Adipose tissue (tissue), 3 donors: ENCODE data around the gene OCLN. TPM values are rescaled to one million over a fixed set of nuclear protein-coding genes. Genes with fewer than 3 reads are reported as not detected.
"Not testable (repeated sequence)": the region's sequence is repeated elsewhere in the genome, so short reads cannot be mapped to it uniquely, and the experiment has no call there.

Source experiments
- H3K27ac ChIP-seq: one replicate; pipeline ENCODE4 v1.5.1; 2013; ENCODE audit warnings: low read depth, low read length
- WGBS, 3 donors: extraction: QIAGEN DNeasy Blood & Tissue Kit; methylation state at CpG; one replicate each; pipeline ENCODE4 v1.1.7; 2013; 5-methylcytosine and 5-hydroxymethylcytosine counted together
- polyA plus RNA-seq, 3 donors: library from polyadenylated mRNA; stranded (reverse); fragments of 200-250 nt; gene quantifications; one replicate each; pipeline ENCODE4 v1.2.3, GENCODE V29; 2013
- donor health status: healthy with polysubstance abuse.
- donor health status: Bipolar disorder and iron deficiency.
- donor health status: healthy.

OCLN gene, protein sequence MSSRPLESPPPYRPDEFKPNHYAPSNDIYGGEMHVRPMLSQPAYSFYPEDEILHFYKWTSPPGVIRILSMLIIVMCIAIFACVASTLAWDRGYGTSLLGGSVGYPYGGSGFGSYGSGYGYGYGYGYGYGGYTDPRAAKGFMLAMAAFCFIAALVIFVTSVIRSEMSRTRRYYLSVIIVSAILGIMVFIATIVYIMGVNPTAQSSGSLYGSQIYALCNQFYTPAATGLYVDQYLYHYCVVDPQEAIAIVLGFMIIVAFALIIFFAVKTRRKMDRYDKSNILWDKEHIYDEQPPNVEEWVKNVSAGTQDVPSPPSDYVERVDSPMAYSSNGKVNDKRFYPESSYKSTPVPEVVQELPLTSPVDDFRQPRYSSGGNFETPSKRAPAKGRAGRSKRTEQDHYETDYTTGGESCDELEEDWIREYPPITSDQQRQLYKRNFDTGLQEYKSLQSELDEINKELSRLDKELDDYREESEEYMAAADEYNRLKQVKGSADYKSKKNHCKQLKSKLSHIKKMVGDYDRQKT
- 10 to 100 TPM in 1 of 3 donors, 1 to 10 TPM in 2; 1.5 to 16.5 (median 2.1) TPM for polyA plus RNA-seq

DNA sequence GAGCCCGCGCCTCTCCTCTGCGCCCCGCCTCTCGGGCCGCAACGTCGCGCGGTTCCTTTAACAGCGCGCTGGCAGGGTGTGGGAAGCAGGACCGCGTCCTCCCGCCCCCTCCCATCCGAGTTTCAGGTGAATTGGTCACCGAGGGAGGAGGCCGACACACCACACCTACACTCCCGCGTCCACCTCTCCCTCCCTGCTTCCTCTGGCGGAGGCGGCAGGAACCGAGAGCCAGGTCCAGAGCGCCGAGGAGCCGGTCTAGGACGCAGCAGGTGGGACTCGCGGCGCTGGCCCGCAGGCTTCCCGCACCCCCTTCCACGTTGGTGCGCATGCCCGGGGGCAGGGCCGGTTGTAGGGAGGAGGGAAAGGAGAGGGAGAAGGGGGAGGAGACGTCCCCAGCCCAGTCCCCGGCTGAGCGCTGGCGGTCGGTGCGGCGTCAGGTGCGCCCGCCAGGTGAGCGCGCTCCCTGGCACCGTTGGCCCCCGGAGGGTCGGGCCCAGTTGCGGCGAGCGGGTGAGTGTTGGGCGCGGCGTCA is at the start of gene OCLN:
TSS of gene OCLN (plus strand) at position 400 of the 532 bp plus-strand sequence. CDS start 11,455 bp downstream, outside the sequence.
- WGBS, 3 donors = 1% methylated on average over 43 to 56 of the region's 56 CpGs
- H3K27ac ChIP-seq = no peak within 1 kb of the TSS

DNA sequence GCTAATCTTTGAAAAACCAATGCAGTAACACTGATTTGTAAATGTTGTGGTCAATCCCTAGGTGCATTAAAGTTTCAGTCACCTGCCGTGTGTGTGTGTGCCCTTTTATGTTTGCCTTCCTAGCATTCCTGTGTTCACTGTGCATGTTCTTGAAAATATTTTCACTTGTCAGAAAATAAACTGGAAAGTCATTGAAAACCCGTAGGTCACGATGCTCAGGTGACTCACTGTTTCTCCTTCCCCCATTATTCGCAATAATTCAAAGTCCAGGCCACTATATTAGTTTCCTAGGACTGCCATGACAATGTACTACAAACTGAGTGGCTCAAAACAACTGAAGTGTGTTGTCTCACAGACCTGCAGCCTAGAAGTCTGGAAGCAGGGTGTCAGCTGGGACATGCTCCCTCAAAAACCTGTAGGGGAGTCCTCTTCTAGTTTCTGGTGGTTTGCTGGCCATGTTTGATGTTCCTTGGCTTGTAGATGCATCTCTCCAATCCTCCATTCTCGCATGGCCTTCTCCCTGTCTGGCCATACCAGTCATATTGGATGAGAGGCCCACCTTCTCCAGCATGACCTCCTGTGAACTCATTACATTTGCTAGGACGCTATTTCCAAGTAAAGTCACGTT is 48.3 kb upstream of the OCLN start:
- H3K27ac ChIP-seq = no peak overlapping the region
- WGBS, 3 donors = 82 to 92% (median 88%) methylated on average over 7 of the region's 7 CpGs

- WGBS, 3 donors = 78 to 94% (median 91%) methylated on average over 8 of the region's 8 CpGs
- H3K27ac ChIP-seq = no peak overlapping the region
These were observed 43.1 kb upstream of the OCLN start for GRCh38 chr5:69449511-69449910.

GRCh38 chr5:69450116-69450515 is 42.5 kb upstream of the OCLN start:
- WGBS, 3 donors = 60 to 95% (median 80%) methylated on average over 1 of the region's 1 CpG
- no peak overlapping the region for H3K27ac ChIP-seq

GRCh38 chr5:69450527-69450926 is 42.1 kb upstream of the OCLN start:
- not testable (repeated sequence) for H3K27ac ChIP-seq
- 90 to 94% (median 93%) methylated on average over 8 of the region's 8 CpGs for WGBS, 3 donors

DNA sequence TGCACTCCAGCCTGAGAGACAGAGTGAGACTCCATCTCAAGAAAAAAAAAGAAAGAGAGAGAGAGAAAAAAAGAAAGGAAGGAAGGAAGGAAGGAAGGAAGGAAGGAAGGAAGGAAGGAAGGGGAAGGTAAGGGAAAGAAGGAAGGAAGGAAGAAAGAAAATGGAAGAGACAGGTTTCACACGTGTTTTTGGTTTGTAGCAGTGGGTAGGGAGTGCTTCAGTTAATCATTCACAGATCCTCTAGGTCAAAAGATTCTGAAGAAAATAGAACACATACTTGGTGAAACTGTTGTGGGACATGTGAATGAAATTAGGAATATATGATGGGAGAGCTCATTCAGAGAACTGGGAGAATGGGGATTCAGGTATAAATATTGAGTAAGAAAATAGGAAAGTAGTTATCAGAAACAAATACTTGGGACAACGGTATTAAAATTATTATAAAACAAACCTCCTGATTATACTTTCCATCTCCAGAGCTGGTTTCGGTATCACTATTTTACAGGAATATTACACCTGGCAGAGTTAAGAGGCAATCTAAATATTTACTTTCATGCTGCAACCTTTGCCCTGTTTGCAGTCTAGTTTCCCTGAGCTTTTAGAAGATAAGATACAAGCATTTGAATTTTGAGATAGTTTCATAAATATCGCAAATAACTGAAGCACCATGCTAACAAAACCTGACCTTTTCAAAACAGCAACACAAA is 40.5 kb upstream of the OCLN start:
- H3K27ac ChIP-seq = no peak overlapping the region
- 17 to 62% (median 59%) methylated on average over 4 of the region's 4 CpGs for WGBS, 3 donors

DNA sequence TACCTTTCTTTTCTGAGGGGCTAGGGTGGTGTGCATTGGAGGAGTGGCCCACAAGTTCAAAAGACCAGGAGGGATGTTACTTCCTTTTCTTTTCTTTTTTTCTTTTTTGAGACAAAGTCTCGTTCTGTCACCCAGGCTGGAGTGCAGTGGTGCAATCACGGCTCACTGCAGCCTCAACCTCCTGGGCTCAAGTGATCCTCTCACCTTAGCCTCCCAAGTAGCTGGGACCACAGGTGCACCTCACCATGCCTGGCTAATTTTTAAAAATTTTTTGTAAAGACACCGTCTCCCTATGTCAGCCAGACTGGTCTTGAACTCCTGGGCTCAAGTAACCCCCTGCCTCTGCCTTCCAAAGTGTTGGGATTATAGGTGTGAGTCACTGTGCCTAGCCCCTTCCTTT is 39.1 kb upstream of the OCLN start:
- H3K27ac ChIP-seq = not testable (repeated sequence)
- 77 to 95% (median 82%) methylated on average over 3 of the region's 3 CpGs for WGBS, 3 donors

DNA sequence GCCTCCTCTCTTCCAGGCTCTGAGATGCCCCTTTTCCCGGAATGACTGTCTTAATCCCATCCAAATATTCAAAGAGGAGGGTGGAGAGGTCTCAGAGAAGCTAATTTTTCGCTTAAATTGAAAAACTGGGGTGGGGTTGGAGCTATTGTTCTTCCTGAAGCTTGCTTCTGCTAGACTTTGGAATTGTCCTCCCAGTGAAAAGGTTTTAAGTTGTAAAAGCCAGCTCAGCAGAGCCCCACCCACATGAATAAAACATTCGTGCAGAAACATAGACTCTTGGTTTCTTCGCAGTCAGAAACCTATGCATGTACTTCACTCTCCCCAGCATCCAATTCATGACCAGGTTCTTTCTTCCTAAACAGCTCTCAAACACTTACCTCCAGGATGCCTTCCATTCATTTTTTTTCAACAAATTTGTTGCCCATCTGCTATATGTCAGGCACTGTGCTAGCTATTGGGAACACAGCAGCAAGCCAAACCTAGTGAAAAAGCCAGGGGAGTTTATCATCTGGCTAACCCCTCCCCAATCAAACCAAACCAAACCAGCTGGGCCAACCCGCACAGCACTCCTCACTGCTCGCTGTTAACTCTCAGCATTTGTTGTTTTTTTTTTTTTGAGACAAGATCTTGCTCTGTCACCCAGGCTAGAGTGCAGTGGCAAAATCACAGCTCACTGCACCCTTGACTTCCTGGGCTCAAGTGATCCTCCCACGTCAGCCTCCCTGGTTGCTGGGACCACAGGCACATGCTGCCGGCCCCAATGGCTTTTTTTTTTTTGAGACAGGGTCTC is 37.9 kb upstream of the OCLN start:
- no peak overlapping the region for H3K27ac ChIP-seq
- 51 to 72% (median 69%) methylated on average over 8 of the region's 8 CpGs for WGBS, 3 donors

DNA sequence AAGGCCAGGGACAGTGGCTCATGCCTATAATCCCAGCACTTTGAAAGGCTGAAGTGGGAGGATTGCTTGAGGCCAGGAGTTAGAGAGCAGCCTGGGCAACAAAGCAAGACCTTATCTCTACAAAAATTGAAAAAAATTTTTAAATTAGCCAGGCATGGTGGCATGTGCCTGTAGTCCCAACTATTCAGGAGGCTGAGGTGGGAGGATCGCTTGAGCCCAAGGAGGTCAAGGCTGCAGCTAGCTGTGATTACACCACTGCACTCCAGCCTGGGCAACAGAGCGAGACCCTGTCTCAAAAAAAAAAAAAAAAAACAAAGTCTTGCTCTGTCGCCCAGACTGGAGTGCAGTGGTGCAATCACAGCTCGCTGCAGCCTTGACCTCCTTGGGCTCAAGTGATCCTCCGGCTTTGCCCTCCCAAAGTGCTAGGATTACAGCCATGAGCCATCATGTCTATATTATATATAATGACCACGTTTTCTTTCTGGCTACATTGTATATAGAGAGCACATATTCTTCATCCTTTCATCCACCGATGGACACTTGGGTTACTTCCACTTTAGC is 37.1 kb upstream of the OCLN start:
- H3K27ac ChIP-seq = not testable (repeated sequence)
- WGBS, 3 donors = 70 to 93% (median 90%) methylated on average over 7 of the region's 7 CpGs

- WGBS, 3 donors = 92 to 100% (median 100%) methylated on average over 1 of the region's 1 CpG
- no peak overlapping the region for H3K27ac ChIP-seq
These were observed 30.4 kb upstream of the OCLN start for GRCh38 chr5:69462170-69462569.

GRCh38 chr5:69466375-69466774 is 26.2 kb upstream of the OCLN start:
- not testable (repeated sequence) for H3K27ac ChIP-seq
- WGBS, 3 donors = 86 to 92% (median 89%) methylated on average over 3 of the region's 3 CpGs

DNA sequence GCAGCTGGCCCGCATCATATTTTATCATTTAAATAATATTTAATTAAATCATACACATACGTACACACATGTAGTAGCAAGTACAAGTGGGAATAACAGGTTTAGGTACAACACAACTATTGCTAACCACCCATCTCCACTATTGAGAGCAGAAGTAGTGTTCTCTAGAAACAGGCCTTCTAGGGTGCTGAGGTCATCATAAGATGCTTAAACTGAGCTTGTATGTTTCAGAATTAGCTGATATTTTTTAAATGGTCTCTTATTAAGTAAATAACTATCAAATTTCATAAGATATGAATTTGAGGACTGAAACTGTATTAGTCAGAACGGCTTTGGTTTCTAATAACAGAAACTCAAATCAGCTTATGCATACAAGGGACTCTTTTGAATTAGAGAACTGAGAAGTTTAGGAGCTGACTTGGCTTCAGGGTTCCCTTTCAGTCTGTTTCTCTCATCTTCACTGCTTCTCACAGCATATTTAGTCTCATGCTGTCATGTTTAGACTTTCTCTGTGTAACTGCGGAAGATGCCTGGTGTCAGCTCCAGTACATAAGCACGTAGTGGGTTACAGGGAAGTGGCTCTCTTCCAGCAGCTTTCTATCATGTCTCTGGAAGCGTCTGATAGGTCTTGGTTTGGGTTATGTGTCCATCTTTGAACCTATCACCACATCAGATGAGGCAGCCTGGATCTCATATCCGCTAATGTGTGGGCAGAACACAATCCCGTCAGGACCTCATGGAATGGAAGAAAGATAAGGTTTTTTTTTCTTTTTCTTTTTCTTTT is 25.0 kb upstream of the OCLN start:
- no peak overlapping the region for H3K27ac ChIP-seq
- 84 to 86% (median 85%) methylated on average over 8 of the region's 8 CpGs for WGBS, 3 donors

GRCh38 chr5:69468631-69469030 is 24.0 kb upstream of the OCLN start:
- 21 to 55% (median 26%) methylated on average over 1 of the region's 1 CpG for WGBS, 3 donors
- H3K27ac ChIP-seq = no peak overlapping the region

GRCh38 chr5:69471516-69471915 is 21.1 kb upstream of the OCLN start:
- not testable (repeated sequence) for H3K27ac ChIP-seq
- WGBS, 3 donors = 88 to 91% (median 89%) methylated on average over 6 of the region's 6 CpGs

DNA sequence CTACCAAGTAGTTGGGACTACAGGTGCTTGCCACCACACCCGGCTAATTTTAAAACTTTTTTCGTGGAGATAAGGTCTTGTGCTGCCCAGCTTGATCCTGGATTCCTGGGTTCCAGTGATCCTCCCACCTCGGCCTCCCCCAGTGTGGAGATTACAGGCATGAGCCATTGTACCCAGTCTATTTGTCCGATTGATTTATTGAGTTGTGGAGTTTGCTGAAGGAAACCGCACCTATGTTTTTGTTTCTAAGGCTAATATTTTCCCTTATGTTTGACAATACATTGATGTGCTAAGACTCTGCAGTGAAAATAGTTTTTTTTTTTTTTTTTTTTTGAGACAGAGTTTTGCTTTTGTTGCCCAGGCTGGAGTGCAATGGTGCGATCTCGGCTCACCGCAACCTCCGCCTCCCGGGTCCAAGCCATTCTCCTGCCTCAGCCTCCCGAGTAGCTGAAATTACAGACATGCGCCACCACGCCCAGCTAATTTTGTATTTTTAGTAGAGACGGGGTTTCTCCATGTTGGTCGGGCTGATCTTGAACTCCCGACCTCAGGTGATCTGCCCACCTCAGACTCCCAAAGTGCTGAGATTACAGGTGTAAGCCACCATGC is 20.0 kb upstream of the OCLN start:
- H3K27ac ChIP-seq = not testable (repeated sequence)
- 87 to 95% (median 92%) methylated on average over 16 of the region's 16 CpGs for WGBS, 3 donors

DNA sequence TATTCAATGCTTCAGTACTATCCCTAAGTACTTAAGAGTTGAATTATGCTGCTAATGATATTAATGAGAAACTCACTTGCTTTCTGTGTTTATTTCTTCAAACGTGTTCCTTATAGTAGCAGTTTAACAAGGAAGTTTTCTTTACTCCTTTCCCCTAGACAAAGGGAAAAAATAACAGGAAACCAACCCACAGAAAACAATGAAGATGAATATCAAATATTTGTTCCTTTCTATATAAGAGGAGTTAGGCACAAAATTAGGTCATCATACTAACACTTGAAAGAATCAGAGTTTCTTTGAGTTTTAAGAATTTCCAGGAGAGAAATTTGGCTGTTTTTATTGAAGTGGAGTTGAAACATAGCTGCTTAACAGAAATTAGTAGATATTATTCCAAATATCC is 15.4 kb upstream of the OCLN start:
- H3K27ac ChIP-seq = no peak overlapping the region
- 6 to 39% (median 18%) methylated on average over 1 of the region's 1 CpG for WGBS, 3 donors

DNA sequence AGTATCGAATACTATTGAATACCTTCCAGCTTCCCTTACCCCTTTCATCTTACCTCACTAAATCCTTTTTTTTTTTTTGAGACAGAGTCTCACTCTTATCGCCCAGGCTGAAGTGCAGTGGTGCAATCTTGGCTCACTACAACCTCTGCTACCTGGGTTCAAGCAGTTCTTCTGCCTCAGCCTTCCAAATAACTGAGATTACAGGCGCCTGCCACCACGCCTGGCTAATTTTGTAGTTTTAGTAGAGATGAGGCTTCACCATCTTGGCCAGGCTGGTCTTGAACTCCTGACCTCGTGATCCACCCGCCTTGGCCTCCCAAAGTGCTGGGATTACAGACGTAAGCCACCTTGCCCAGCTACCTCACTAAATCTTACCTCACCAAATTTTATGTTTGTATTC is 14.3 kb upstream of the OCLN start:
- 86 to 93% (median 87%) methylated on average over 7 of the region's 7 CpGs for WGBS, 3 donors
- H3K27ac ChIP-seq = not testable (repeated sequence)
